Activated naive CD4-positive, alpha-beta T cell treated with anti-CD3 and anti-CD28 coated beads, Interleukin-2, amount 10 ng/mL, durations not matched to agents 7 days and 5 days (primary cell): ENCODE data around the gene ENOPH1.
"Not testable (repeated sequence)": the region's sequence is repeated elsewhere in the genome, so short reads cannot be mapped to it uniquely, and the experiment has no call there.

Experiments
- CTCF ChIA-PET: fragments of 350-600 bp; sonication (Branson Sonifier 250); formaldehyde crosslinking; loops from one replicate; lab custom pipeline; 2021; ENCODE audit warnings: antibody characterized with exemption; lab: Charles Lee
- DNase-seq: peaks from one replicate; pipeline ENCODE4 v3.0.0-alpha.2; 2020
- H3K27ac Mint-ChIP-seq: one replicate; pipeline ENCODE4 v1.8.0; 2021; ENCODE audit warnings: mild to moderate bottlenecking, moderate library complexity, mixed read lengths
- H3K27me3 Mint-ChIP-seq: one replicate; pipeline ENCODE4 v1.8.0; 2021; ENCODE audit warnings: mild to moderate bottlenecking, mixed read lengths
- H3K36me3 Mint-ChIP-seq: one replicate; pipeline ENCODE4 v1.8.0; 2021; ENCODE audit warnings: mixed read lengths
- H3K4me1 Mint-ChIP-seq: one replicate; pipeline ENCODE4 v1.8.0; 2021; ENCODE audit warnings: mixed read lengths
- H3K4me3 Mint-ChIP-seq: one replicate; pipeline ENCODE4 v1.8.0; 2021; ENCODE audit warnings: mild to moderate bottlenecking, moderate library complexity, mixed read lengths
- H3K9me3 Mint-ChIP-seq: one replicate; pipeline ENCODE4 v1.8.0; 2021; ENCODE audit warnings: mixed read lengths

Gene ENOPH1

DNA sequence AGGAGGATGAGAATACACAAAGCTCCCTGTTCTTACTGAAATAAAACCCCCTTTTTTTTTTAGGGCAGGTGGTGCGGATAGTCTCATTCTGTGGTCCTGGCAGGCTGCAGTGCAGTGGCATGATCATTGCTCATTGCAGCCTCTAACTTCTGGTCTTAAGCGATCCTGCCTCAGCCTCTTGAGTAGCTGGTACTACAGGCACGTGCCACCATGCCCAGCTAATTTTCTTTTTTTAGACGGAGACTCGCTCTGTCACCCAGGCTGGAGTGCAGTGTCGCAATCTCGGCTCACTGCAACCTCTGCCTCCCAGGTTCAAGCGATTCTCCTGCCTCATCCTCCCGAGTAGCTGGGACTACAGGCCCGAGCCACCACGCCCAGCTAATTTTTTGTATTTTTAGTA lies 15.3 kb upstream of the ENOPH1 start:
- not testable (repeated sequence) for H3K4me3 Mint-ChIP-seq, H3K4me1 Mint-ChIP-seq, DNase-seq, H3K27ac Mint-ChIP-seq, H3K36me3 Mint-ChIP-seq, H3K9me3 Mint-ChIP-seq
- CTCF ChIA-PET, result interaction anchor here (1.4 kb wide), 1 partner anchor 14 kb away, joined by 3 read pairs; no protein-coding TSS in a partner anchor
- H3K27me3 Mint-ChIP-seq, result peaks cover 41% of the 10 kb centered on the region

DNA sequence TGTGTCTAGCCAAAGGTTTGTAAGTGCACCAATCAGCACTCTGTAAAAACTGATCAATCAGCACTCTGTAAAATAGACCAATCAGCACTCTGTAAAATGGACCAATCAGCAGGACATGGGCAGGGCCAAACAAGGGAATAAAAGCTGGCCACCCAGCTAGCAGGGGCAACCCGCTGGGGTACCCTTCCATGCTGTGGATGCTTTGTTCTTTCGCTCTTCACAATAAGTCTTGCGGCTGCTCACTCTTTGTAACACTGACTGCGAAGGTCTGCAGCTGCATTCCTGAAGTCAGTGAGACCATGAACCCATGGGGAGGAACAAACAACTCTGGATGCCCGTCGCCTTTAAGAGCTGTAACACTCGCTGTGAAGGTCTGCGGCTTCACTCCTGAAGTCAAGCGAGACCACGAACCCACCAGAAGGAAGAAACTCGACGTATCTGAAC lies 14.4 kb upstream of the ENOPH1 start:
- Mint-ChIP-seq H3K27me3 (peaks cover 47% of the 10 kb centered on the region), H3K4me1 (no peaks in the 10 kb centered on the region), H3K9me3 (no peaks in the 10 kb centered on the region), H3K36me3 (no peaks in the 10 kb centered on the region), H3K27ac (no peak overlapping the region), H3K4me3 (no peak overlapping the region)
- DNase-seq, result no peak
- CTCF ChIA-PET, result interaction anchor here (1.4 kb wide), 1 partner anchor 13 kb away, joined by 3 read pairs; no protein-coding TSS in a partner anchor

DNA sequence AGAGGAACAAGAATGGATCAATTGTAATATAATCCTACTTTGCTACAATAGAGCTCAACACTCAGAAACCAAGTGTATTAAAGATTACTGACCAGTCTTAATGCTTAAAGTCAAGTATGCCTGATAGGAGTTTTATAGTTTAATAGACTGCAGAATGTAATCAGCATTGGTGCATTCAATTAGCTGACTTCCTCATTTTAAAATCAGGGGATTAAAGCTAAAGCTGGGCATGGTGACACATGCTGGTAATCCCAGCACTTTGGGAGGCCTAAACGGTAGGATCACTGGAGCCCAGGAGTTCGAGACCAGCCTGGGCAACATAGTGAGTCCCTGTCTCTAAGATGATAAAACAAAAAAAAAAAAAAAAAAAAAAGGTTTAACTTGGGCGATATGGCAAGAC lies 10.9 kb upstream of the ENOPH1 start:
- H3K27me3 Mint-ChIP-seq, result peaks cover 49% of the 10 kb centered on the region
- no peak overlapping the region for H3K27ac Mint-ChIP-seq
- H3K4me1 Mint-ChIP-seq, result peaks cover 4% of the 10 kb centered on the region
- peaks cover 24% of the 10 kb centered on the region for H3K36me3 Mint-ChIP-seq
- DNase-seq, result no peak
- no peaks in the 10 kb centered on the region for H3K9me3 Mint-ChIP-seq
- CTCF ChIA-PET, result interaction anchor here (0.8 kb wide), 1 partner anchor 10 kb away, joined by 5 read pairs; no protein-coding TSS in a partner anchor
- no peak overlapping the region for H3K4me3 Mint-ChIP-seq

DNA sequence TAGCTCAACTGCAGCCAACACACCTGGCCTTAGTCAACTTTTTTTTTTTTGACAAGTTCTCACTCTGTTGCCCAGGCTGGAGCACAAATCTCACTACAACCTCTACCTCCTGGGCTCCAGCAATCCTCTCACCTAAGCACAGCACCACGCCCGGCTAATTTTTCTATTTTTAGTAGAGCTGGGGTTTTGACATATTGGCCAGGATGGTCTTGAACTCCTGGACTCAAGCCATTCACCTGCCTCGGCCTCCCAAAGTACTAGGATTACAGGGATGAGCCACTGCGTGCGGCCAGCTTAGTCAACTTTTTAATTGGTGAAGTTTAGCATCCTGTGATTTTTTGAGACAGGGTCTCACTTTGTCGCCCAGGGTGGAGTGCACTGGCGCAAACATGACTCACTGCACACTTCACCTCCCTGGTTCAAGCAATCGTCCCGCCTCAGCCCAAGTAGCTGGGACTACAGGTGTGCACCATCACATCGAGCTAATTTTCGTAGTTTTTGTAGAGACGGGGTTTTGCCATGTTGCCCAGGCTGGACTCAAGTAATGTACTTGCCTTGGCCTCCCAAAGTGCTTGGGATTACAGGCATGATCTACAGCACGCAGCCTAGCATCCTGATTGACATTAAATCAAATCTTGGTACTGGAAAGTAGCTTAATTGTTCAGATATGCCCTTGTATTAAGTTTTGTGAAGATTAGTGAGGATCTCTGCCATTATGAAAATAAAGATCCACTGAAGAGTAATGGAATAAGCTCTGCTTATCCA lies 8.4 kb upstream of the ENOPH1 start:
- H3K27me3 Mint-ChIP-seq, result peaks cover 26% of the 10 kb centered on the region
- H3K9me3 Mint-ChIP-seq, result no peaks in the 10 kb centered on the region
- no peak overlapping the region for H3K27ac Mint-ChIP-seq
- no peak for DNase-seq
- CTCF ChIA-PET, result no interaction called here
- no peak overlapping the region for H3K4me3 Mint-ChIP-seq
- peaks cover 50% of the 10 kb centered on the region for H3K36me3 Mint-ChIP-seq
- H3K4me1 Mint-ChIP-seq, result peaks cover 24% of the 10 kb centered on the region

DNA sequence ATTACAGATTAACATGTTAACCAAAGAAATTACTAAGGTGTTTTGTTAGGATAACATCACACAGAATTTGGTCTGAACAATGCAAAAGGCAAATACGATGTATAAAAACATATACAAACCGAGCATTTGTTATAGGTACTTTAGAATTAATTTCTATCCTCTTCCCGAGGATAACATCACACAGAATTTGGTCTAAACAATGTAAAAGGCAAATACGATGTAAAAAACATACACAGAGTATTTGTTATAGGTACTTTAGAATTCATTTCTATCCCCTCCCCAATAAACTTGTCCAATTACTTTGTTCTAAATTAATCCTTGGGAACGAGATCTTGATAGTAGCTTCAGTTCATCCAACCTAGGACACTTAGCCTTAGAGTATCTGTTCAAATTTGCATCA lies 7.8 kb upstream of the ENOPH1 start:
- Mint-ChIP-seq H3K36me3 (peaks cover 56% of the 10 kb centered on the region), H3K27ac (no peak overlapping the region), H3K4me1 (peaks cover 30% of the 10 kb centered on the region), H3K9me3 (no peaks in the 10 kb centered on the region), H3K4me3 (no peak overlapping the region), H3K27me3 (peaks cover 21% of the 10 kb centered on the region)
- CTCF ChIA-PET, result no interaction called here
- DNase-seq, result no peak

DNA sequence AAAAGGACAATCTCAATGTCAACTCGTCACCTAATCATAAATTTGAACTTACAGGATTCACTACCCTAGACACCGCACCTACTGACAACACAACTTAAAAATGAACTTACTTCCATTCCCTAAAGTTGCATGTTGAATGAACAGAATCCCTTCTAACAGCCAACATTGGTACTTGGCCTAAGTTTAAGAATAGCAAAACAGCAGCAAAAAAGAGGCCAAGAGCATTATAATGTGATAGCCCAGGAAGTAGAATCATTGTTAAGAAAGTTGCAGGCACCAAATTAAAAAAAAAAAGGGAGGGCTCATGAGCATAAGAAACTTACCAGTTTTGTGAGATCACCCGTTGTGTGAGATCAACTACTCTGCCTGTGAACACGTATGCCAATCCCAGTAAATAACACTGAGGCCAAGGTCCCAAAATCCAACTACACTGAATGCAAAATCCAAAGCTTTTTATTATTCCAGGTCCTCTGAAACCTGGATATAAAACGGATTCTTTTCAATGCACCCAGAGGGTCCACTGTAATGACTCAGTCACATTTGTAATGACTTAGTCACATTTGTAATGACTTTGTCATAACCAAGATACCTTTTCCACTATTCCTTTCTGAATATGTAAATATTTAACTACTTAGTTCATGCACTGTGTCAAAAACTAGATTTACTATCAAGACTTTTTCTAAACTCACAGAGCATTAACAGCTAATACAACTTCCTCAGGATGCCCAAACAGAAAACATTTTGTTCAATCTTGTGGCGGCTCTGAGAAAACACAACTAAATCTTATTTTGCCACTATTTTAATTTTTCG lies 6.9 kb upstream of the ENOPH1 start:
- Mint-ChIP-seq H3K4me3 (no peak overlapping the region), H3K27ac (no peak overlapping the region), H3K4me1 (peaks cover 36% of the 10 kb centered on the region), H3K27me3 (peaks cover 12% of the 10 kb centered on the region), H3K9me3 (no peaks in the 10 kb centered on the region), H3K36me3 (peaks cover 64% of the 10 kb centered on the region)
- DNase-seq, result no peak
- CTCF ChIA-PET, result no interaction called here

DNA sequence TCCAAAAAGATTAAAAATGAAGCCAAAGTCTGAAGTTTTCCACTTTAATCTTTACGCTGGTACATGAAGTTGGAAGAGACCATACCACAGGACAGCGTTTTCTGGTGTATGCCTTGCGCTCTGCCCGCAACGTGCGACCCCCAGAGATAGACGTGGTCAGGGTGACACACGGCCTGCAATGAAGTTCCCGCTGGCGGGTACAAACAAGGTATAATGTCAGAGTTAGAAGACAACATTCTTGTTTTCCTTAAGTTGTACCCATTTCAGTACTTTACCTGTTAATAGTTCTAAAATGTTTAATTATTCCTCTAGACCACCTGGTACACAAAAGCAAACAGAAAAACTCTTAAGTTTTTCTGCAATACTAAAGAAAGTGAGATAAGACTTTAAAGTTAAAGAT lies 4.9 kb upstream of the ENOPH1 start:
- peaks cover 36% of the 10 kb centered on the region for H3K4me1 Mint-ChIP-seq
- H3K27ac Mint-ChIP-seq, result no peak overlapping the region
- peaks cover 15% of the 10 kb centered on the region for H3K27me3 Mint-ChIP-seq
- H3K36me3 Mint-ChIP-seq, result peaks cover 71% of the 10 kb centered on the region
- H3K9me3 Mint-ChIP-seq, result no peaks in the 10 kb centered on the region
- DNase-seq, result no peak
- H3K4me3 Mint-ChIP-seq, result no peak overlapping the region
- CTCF ChIA-PET, result no interaction called here

DNA sequence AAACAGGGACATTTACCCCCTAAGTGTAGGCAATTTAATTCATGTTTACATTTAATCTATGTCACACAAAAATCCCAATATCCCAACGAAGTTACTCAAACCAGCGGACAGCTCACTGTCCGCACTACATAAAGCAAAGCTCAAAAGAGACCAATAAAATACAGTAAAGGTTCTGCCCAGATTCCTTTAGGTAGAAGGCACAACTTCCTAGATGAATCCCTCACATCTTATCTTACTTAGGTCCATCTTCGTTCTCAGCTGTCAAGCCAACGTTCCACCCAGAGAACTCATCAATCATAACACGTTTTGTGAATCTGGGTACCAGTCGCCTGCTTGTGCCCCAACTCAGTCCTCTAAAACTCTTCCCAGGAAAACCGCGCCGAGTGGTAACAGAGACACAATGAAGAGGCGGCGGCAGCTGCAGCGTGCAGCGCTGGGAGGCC lies 1.8 kb upstream of the ENOPH1 start:
- peaks cover 8% of the 10 kb centered on the region for H3K27me3 Mint-ChIP-seq
- H3K4me1 Mint-ChIP-seq, result peaks cover 57% of the 10 kb centered on the region
- H3K9me3 Mint-ChIP-seq, result no peaks in the 10 kb centered on the region
- CTCF ChIA-PET, result interaction anchor here (0.6 to 2.3 kb wide), 7 partner anchors 9 to 59 kb away, joined by 3 to 17 read pairs (median 5); partner anchors contain the start of gene HNRNPD
- H3K4me3 Mint-ChIP-seq, result peak overlapping the region; percentile 100
- H3K27ac Mint-ChIP-seq, result peak overlapping the region; percentile 99
- no peak for DNase-seq
- peaks cover 62% of the 10 kb centered on the region for H3K36me3 Mint-ChIP-seq

DNA sequence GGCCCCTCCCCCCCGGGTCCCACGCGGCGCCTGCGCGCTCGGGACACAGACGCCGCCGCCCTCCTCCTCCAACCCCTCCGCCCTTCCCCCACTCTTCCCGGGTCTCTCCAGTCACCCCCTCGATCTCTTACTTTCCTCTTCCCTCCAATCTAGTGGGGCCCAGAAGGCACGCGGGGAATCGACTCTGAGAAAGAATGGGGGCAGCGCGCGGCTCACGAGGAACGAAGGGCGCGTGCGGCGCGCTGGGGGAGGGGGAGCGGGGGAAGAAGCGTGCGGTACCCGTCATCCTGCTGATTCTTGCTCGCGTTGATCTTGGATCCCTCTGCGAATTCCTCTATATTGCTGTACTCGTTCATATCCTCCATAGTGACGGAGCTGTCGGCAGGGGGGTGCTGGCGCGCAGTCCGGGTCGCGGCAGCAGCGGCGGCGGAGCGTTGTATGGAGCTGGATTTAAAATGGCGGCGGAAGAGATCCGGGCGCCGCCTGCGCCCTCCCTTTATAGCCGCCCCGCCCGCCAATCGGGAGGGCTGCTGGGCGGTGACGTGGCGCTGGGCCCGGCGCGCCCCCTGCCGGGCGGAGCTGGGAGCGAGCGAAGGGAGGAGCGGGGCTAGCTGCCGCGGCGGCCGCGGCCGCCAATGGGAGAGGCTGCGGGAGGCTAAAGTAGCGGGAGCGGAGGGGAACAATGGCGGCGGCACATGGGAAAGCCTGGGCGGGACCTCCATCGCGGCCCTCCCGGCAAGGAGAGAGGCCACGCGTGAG lies 1.2 kb upstream of the ENOPH1 start:
- Mint-ChIP-seq H3K36me3 (peaks cover 62% of the 10 kb centered on the region), H3K27ac (peak overlapping the region; percentile 99), H3K4me1 (peaks cover 60% of the 10 kb centered on the region), H3K27me3 (peaks cover 8% of the 10 kb centered on the region), H3K4me3 (peak overlapping the region; percentile 100), H3K9me3 (no peaks in the 10 kb centered on the region)
- peak; percentile 92 for DNase-seq
- CTCF ChIA-PET, result interaction anchor here (0.6 to 2.3 kb wide), 7 partner anchors 10 to 58 kb away, joined by 3 to 17 read pairs (median 5); partner anchors contain the start of gene HNRNPD

DNA sequence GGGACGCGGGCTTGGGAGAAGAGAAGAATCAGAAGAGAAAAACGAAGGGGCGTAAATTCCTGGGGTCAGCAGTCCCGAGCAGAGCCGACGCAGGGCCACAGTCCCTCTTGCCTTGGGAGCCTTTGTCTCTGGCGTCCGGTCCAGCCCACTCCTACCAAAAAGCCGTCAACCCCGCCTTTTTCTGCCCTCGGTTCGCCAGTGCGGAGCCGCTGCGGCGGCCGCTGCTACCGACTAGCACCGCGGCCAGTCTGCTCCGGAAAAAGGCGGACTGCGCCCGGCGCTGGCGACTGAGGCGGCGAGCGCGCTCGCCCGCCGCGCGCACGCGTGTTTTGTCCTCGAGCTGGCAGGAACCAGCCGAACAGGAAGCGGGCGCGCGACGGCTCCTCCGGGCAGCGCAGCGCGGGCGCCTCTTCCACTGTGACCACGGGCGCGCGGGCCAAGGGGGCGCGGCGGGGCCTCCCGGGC lies 630 bp upstream of the ENOPH1 start:
- CTCF ChIA-PET, result interaction anchor here (1.0 to 2.3 kb wide), 6 partner anchors 10 to 58 kb away, joined by 3 to 17 read pairs (median 5); partner anchors contain the start of gene HNRNPD
- Mint-ChIP-seq H3K9me3 (no peaks in the 10 kb centered on the region), H3K4me3 (peak overlapping the region; percentile 100), H3K27me3 (peaks cover 8% of the 10 kb centered on the region), H3K27ac (peak overlapping the region; percentile 99), H3K4me1 (peaks cover 60% of the 10 kb centered on the region), H3K36me3 (peaks cover 56% of the 10 kb centered on the region)
- peak; percentile 82 for DNase-seq

DNA sequence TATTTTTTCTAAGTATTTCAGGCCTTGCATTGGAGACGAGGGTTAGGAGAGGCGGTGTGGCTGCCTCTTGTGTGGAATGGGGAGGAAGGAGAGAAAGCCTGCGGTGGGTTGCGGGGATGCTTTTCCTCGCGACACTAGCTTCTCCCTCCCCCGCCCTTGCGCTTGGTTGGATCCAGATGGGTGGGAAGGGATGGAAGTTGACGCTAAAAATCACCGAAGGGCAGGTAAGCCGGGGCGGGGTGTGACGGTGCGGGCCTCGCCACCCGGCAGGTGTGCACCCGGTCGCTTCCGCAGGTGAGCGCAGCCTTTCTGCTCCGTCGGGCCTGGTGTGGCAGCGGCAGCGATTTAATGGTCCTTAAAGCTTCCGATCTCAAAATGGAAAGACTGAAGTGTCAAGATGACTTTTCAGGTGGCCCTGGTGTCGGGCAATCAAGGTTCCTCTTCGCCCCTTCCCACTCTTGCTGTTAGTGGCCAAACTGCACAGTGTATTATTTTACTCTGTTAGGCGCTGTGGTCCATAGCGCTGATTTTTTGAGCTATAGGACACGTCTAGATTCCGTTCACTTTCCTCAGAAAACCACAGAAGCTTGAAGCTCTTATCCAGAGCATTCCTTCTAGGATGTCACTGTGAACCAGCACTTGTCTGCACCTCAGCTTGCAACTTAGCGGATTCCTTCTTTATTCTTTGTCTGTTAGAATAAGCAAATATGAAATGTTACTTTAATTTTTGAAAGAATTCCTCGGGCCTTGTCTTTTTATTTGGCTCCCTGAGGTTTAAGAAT lies 765 bp downstream of the ENOPH1 start:
- Mint-ChIP-seq H3K27ac (peak overlapping the region; percentile 99), H3K36me3 (peaks cover 50% of the 10 kb centered on the region), H3K27me3 (peaks cover 8% of the 10 kb centered on the region), H3K4me1 (peaks cover 56% of the 10 kb centered on the region), H3K4me3 (peak overlapping the region; percentile 100), H3K9me3 (no peaks in the 10 kb centered on the region)
- CTCF ChIA-PET, result interaction anchor here (0.7 to 0.8 kb wide), 2 partner anchors 57 to 308 kb away, joined by 3 to 4 read pairs; partner anchors contain the start of gene HNRNPD
- DNase-seq, result peak; percentile 66

DNA sequence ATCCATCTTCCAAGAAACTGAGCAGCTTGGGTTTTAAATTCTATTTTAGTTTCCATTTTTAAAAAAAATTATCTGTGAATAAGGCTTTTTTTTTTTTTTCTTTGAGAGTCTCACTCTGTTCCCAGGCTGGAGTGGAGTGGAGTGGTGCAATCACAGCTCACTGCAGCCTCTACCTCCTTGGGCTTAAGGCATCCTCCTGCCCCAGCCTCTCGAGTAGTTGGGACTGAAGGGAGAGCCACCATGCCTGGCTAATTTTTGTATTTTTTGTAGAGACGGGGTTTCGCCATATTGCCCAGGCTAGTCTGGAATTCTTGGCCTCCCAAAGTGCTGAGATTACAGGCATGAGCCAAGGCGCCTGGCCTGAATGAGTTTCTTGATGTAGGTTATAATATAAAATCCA lies 1.4 kb downstream of the ENOPH1 start:
- peaks cover 8% of the 10 kb centered on the region for H3K27me3 Mint-ChIP-seq

DNA sequence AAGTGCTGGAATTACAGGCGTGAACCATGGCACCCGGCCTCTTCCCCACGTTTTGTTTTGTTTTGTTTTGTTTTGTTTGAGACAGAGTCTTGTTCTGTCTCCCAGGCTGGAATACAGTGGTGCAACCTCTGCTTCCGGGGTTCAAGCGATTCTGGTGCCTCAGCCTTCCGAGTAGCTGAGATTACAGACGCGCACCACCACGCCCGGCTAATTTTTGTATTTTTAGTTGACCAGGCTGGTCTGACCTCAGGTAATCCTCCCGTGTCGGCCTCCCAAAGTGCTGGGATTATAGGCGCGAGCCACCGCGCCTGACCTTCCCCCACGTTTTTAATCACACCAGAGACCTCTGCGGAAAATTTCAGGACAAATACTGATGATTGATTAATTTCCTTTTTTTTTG lies 2.2 kb downstream of the ENOPH1 start:
- Mint-ChIP-seq H3K4me3 (peak overlapping the region; percentile 12), H3K27me3 (peaks cover 8% of the 10 kb centered on the region), H3K36me3 (peaks cover 41% of the 10 kb centered on the region), H3K9me3 (no peaks in the 10 kb centered on the region), H3K4me1 (peaks cover 42% of the 10 kb centered on the region), H3K27ac (no peak overlapping the region)
- CTCF ChIA-PET, result interaction anchor here (1.4 kb wide), 1 partner anchor 306 kb away, joined by 3 read pairs; no protein-coding TSS in a partner anchor
- no peak for DNase-seq

More for the DNA sequence above, 1.4 kb downstream of the ENOPH1 start:
- H3K4me1 Mint-ChIP-seq, result peaks cover 49% of the 10 kb centered on the region
- no peaks in the 10 kb centered on the region for H3K9me3 Mint-ChIP-seq
- peaks cover 45% of the 10 kb centered on the region for H3K36me3 Mint-ChIP-seq
- no peak for DNase-seq
- H3K4me3 Mint-ChIP-seq, result peak overlapping the region; percentile 100
- CTCF ChIA-PET, result interaction anchor here (0.7 to 1.4 kb wide), 3 partner anchors 58 to 307 kb away, joined by 3 to 4 read pairs (median 3); partner anchors contain the start of gene HNRNPD
- no peak overlapping the region for H3K27ac Mint-ChIP-seq
